Trophoblast cell (in vitro differentiated cells and primary cell): Measurements from ENCODE around the gene NXPH3.

ENCODE experiments used
- DNase-seq, 2 donors: peaks; one replicate each; pipeline ENCODE4 v3.0.0-alpha.2; 2016
- H2AFZ ChIP-seq: 2 replicates; pipeline ENCODE4 v1.6.1; 2013; ENCODE audit warnings: low read length, moderate library complexity, mild to moderate bottlenecking; ENCODE audit not compliant: insufficient read depth, poor library complexity
- H2AK5ac ChIP-seq: 2 replicates; pipeline ENCODE4 v1.6.1; 2013; ENCODE audit warnings: mild to moderate bottlenecking, low read length
- H2BK120ac ChIP-seq: 2 replicates; pipeline ENCODE4 v1.6.1; 2013; ENCODE audit warnings: low read length, mild to moderate bottlenecking, moderate library complexity; ENCODE audit not compliant: insufficient read depth, poor library complexity
- H2BK12ac ChIP-seq: 2 replicates; pipeline ENCODE4 v1.6.1; 2013; ENCODE audit warnings: mild to moderate bottlenecking, low read length, moderate library complexity
- H2BK5ac ChIP-seq: 2 replicates; pipeline ENCODE4 v1.6.1; 2013; ENCODE audit warnings: low read length, low read depth, moderate library complexity, mild to moderate bottlenecking; ENCODE audit not compliant: poor library complexity
- H3K14ac ChIP-seq: 2 replicates; pipeline ENCODE4 v1.6.1; 2013; ENCODE audit warnings: mild to moderate bottlenecking, low read length
- H3K18ac ChIP-seq: 2 replicates; pipeline ENCODE4 v1.6.1; 2013; ENCODE audit warnings: mild to moderate bottlenecking, low read length
- H3K23ac ChIP-seq: 2 replicates; pipeline ENCODE4 v1.6.1; 2013; ENCODE audit warnings: low read length
- H3K27ac ChIP-seq: 2 replicates; pipeline ENCODE4 v1.5.1; 2013; ENCODE audit warnings: low read depth, mild to moderate bottlenecking, inconsistent platforms, low read length, moderate library complexity
- H3K27me3 ChIP-seq: 2 replicates; pipeline ENCODE4 v1.6.1; 2013; ENCODE audit warnings: inconsistent platforms, mild to moderate bottlenecking, low read length, moderate library complexity; ENCODE audit not compliant: insufficient read depth
- H3K36me3 ChIP-seq, 2 experiments: 1 replicate in 1 of 2; 2 replicates in 1 of 2; pipeline ENCODE4 v1.6.1; 2013; ENCODE audit warnings: low read length in 2 of 2, mild to moderate bottlenecking in 2 of 2, moderate library complexity in 1 of 2; ENCODE audit not compliant: insufficient read depth in 2 of 2, control insufficient read depth in 1 of 2
- H3K4ac ChIP-seq: 2 replicates; pipeline ENCODE4 v1.6.1; 2013; ENCODE audit warnings: low read depth, mild to moderate bottlenecking, low read length, moderate library complexity
- H3K4me1 ChIP-seq, 2 experiments: 1 replicate in 1 of 2; 2 replicates in 1 of 2; pipeline ENCODE4 v1.6.1; 2013; ENCODE audit warnings: low read length in 2 of 2, mild to moderate bottlenecking in 2 of 2, moderate library complexity in 1 of 2; ENCODE audit not compliant: insufficient read depth in 2 of 2, control insufficient read depth in 1 of 2
- H3K4me2 ChIP-seq: 2 replicates; pipeline ENCODE4 v1.6.1; 2013; ENCODE audit warnings: inconsistent platforms, mild to moderate bottlenecking, low read length, moderate library complexity
- H3K4me3 ChIP-seq: 2 replicates; pipeline ENCODE4 v1.5.1; 2013; ENCODE audit warnings: mild to moderate bottlenecking, low read depth, low read length, inconsistent platforms
- H3K79me1 ChIP-seq: one replicate; pipeline ENCODE4 v1.6.1; 2013; ENCODE audit warnings: low read length
- H3K79me2 ChIP-seq: 2 replicates; pipeline ENCODE4 v1.6.1; 2013; ENCODE audit warnings: low read length, mild to moderate bottlenecking; ENCODE audit not compliant: control insufficient read depth, insufficient read depth, poor library complexity
- H3K9ac ChIP-seq: 2 replicates; pipeline ENCODE4 v1.6.1; 2013; ENCODE audit warnings: mild to moderate bottlenecking, low read length
- H3K9me3 ChIP-seq: 2 replicates; pipeline ENCODE4 v1.6.1; 2013; ENCODE audit warnings: low read depth, mild to moderate bottlenecking, control low read depth, inconsistent platforms, low read length; ENCODE audit not compliant: insufficient read depth
- H4K12ac ChIP-seq: 2 replicates; pipeline ENCODE4 v1.6.1; 2013; ENCODE audit warnings: low read depth, mild to moderate bottlenecking, low read length, moderate library complexity
- H4K8ac ChIP-seq: 2 replicates; pipeline ENCODE4 v1.6.1; 2013; ENCODE audit warnings: low read depth, mild to moderate bottlenecking, low read length, moderate library complexity
- H4K91ac ChIP-seq: one replicate; pipeline ENCODE4 v1.6.1; 2013; ENCODE audit warnings: low read depth, mild to moderate bottlenecking, low read length, moderate library complexity
- WGBS: extraction: QIAGEN DNeasy Blood & Tissue Kit; methylation state at CpG from one replicate; pipeline ENCODE4 v1.1.7; 2013; ENCODE audit warnings: missing lambda C conversion rate; ENCODE audit not compliant: insufficient read length, insufficient coverage; ENCODE audit errors: extremely low coverage; 5-methylcytosine and 5-hydroxymethylcytosine counted together

Gene NXPH3

DNA sequence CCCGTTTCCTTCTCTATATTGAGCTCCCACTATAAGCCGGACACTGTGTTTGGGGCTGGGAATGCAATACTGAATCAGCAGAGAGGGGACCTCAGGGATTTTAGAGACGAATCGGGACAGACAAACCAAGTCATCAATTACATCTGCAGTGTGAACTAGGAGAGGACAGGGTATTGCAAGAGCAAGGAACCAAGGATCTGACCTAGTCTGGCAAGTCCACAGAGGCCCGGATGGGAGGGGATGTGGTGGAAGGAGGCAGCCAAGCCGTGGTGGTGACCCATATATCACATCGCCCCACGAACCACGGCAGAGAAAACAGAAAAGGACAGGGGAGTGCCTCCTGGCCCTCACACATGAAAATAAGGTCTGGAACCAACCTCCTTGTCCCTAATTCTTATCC is 28.1 kb upstream of the NXPH3 start:
- no peaks in the 10 kb centered on the region for H3K27me3 ChIP-seq
- no peak overlapping the region for H3K9ac ChIP-seq
- no peak for DNase-seq
- no peak overlapping the region for H3K4ac ChIP-seq
- no peak overlapping the region for H4K91ac ChIP-seq
- no peak overlapping the region for H3K4me3 ChIP-seq
- H3K4me2 ChIP-seq = no peak overlapping the region
- H3K79me1 ChIP-seq = no peaks in the 10 kb centered on the region
- WGBS = no CpG with 5 or more reads among the region's 9 CpGs
- no peak overlapping the region for H3K18ac ChIP-seq
- no peaks in the 10 kb centered on the region for H3K79me2 ChIP-seq
- H2AK5ac ChIP-seq = no peak overlapping the region
- H3K23ac ChIP-seq = no peak overlapping the region
- H3K27ac ChIP-seq = no peak overlapping the region
- H3K9me3 ChIP-seq = no peaks in the 10 kb centered on the region
- H2BK12ac ChIP-seq = no peak overlapping the region
- H3K36me3 ChIP-seq = no peaks in the 10 kb centered on the region
- H2BK5ac ChIP-seq = no peak overlapping the region
- peaks cover 2 to 4% of the 10 kb centered on the region in 2 experiments for H3K4me1 ChIP-seq
- H4K12ac ChIP-seq = no peak overlapping the region
- H3K14ac ChIP-seq = no peak overlapping the region
- H4K8ac ChIP-seq = no peak overlapping the region
- H2AFZ ChIP-seq = no peak overlapping the region
- H2BK120ac ChIP-seq = no peak overlapping the region

DNA sequence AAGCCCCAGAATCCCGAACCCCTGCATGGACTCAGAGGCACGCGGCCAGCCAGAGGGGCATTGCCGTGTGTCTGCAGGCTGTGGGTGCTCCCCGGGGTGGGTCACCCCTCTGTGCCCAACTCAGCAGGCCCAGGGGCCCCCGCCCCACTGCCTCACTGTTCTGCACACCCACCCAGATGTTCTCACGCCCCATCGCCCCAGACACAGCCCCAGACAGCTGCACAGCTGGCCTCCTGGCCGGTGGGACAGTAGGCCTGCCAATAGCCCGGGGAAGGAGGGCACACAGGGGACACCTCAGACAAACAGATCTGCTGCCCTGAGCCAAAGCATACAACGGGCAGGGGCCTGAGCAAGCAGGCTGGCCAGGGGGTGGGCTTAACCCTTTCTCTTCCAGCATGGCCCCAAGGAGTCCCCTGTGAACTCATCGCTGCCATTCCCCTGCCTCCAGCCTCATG is 27.6 kb upstream of the NXPH3 start:
- no peak overlapping the region for H4K8ac ChIP-seq
- peaks cover 2 to 4% of the 10 kb centered on the region in 2 experiments for H3K4me1 ChIP-seq
- DNase-seq = no peak
- H3K36me3 ChIP-seq = no peaks in the 10 kb centered on the region
- no peaks in the 10 kb centered on the region for H3K79me1 ChIP-seq
- no peak overlapping the region for H4K91ac ChIP-seq
- no peaks in the 10 kb centered on the region for H3K79me2 ChIP-seq
- no peak overlapping the region for H3K27ac ChIP-seq
- no peaks in the 10 kb centered on the region for H3K9me3 ChIP-seq
- no peak overlapping the region for H2AK5ac ChIP-seq
- H3K9ac ChIP-seq = no peak overlapping the region
- no peak overlapping the region for H3K4me3 ChIP-seq
- H3K4me2 ChIP-seq = no peak overlapping the region
- H2AFZ ChIP-seq = no peak overlapping the region
- H3K4ac ChIP-seq = no peak overlapping the region
- H3K18ac ChIP-seq = no peak overlapping the region
- no peaks in the 10 kb centered on the region for H3K27me3 ChIP-seq
- H2BK120ac ChIP-seq = no peak overlapping the region
- no CpG with 5 or more reads among the region's 12 CpGs for WGBS
- H3K23ac ChIP-seq = no peak overlapping the region
- H2BK12ac ChIP-seq = no peak overlapping the region
- H2BK5ac ChIP-seq = no peak overlapping the region
- H4K12ac ChIP-seq = no peak overlapping the region
- no peak overlapping the region for H3K14ac ChIP-seq

DNA sequence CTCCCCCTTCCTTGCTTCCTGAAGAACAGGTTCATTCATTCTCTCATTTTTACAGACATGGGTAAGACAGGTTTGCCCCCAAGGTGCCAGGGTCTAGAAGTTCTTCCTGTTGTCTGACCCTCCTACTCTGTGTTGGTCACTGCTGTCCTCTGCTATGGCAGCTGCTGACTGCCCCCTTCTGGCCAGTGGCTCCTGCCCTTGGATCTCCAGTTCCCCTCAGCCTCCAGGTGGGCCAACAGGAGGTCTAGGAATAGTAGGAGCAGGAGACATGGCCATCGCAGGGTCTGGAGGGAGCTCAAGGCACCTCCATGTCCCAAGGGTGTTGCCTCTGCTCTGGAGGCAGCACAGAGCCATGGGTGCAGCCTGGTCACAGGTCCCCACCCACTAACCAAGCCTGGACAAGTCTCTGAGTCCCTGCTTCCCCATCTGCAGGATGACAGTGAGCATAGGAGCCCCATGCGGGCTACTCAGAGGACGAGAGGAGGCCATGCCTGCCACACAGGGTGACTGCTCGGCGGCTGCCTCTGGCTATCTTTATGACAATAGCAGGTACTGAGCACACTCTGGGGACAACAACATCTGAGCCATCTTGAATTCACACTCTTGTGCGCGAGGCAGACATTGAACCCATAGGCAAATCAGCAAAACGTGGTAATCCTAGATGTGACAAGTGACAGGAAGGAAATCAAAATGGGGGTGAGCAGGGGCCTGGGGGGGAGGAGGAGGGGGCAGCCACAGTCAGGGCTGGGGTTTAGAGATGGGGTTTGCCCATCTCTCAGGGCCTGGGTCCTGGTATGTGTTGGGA is 27.0 kb upstream of the NXPH3 start:
- H2BK120ac ChIP-seq = no peak overlapping the region
- H3K4me3 ChIP-seq = no peak overlapping the region
- H3K9me3 ChIP-seq = no peaks in the 10 kb centered on the region
- H3K36me3 ChIP-seq = no peaks in the 10 kb centered on the region
- WGBS = no CpG with 5 or more reads among the region's 8 CpGs
- no peak overlapping the region for H3K27ac ChIP-seq
- no peak overlapping the region for H3K9ac ChIP-seq
- no peaks in the 10 kb centered on the region for H3K79me1 ChIP-seq
- no peak overlapping the region for H4K12ac ChIP-seq
- no peak overlapping the region for H2BK12ac ChIP-seq
- no peak overlapping the region for H2AK5ac ChIP-seq
- H3K4ac ChIP-seq = no peak overlapping the region
- no peak overlapping the region for H2AFZ ChIP-seq
- H3K18ac ChIP-seq = no peak overlapping the region
- peak; percentile 17 to 34 for DNase-seq
- no peak overlapping the region for H4K8ac ChIP-seq
- H4K91ac ChIP-seq = no peak overlapping the region
- no peaks in the 10 kb centered on the region for H3K27me3 ChIP-seq
- H3K4me2 ChIP-seq = no peak overlapping the region
- H3K4me1 ChIP-seq = peaks cover 2 to 4% of the 10 kb centered on the region in 2 experiments
- no peak overlapping the region for H3K23ac ChIP-seq
- H3K14ac ChIP-seq = no peak overlapping the region
- no peak overlapping the region for H2BK5ac ChIP-seq
- H3K79me2 ChIP-seq = no peaks in the 10 kb centered on the region

DNA sequence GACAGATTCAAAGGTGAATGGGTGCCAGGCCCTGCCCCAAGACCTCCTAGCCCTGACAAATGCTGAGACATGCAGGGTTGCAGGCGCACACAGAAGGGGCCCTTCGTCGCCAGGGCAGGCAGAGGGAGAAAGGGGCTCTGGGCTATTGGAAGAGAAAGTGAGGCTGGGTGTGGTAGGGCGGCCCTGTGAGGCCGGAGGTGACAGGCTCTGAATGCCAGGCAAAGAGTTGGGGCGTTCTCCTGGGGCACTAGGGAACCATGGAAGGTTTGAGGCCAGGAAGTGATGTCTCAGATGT is 26.4 kb upstream of the NXPH3 start:
- Histone ChIP-seq H3K9me3 (no peaks in the 10 kb centered on the region), H3K27me3 (no peaks in the 10 kb centered on the region), H3K36me3 (no peaks in the 10 kb centered on the region), H3K14ac (no peak overlapping the region), H3K27ac (no peak overlapping the region), H3K79me1 (no peaks in the 10 kb centered on the region), H2BK12ac (no peak overlapping the region), H2BK120ac (no peak overlapping the region), H3K9ac (no peak overlapping the region), H3K4me1 (peaks cover 2 to 4% of the 10 kb centered on the region in 2 experiments), H3K4me3 (no peak overlapping the region), H4K91ac (no peak overlapping the region), H2BK5ac (no peak overlapping the region), H3K23ac (no peak overlapping the region), H4K12ac (no peak overlapping the region), H3K79me2 (no peaks in the 10 kb centered on the region), H4K8ac (no peak overlapping the region), H3K4ac (no peak overlapping the region), H3K4me2 (no peak overlapping the region), H3K18ac (no peak overlapping the region), H2AK5ac (no peak overlapping the region), H2AFZ (no peak overlapping the region)
- no peak for DNase-seq
- no CpG with 5 or more reads among the region's 6 CpGs for WGBS
